ENCODE measurements around the gene DBP. TPM values are rescaled to one million over a fixed set of nuclear protein-coding genes. Genes with fewer than 3 reads are reported as not detected.

Gene DBP
- total RNA-seq, 2 donors from 2014 or later: 6.9 to 14.6 TPM

DNA sequence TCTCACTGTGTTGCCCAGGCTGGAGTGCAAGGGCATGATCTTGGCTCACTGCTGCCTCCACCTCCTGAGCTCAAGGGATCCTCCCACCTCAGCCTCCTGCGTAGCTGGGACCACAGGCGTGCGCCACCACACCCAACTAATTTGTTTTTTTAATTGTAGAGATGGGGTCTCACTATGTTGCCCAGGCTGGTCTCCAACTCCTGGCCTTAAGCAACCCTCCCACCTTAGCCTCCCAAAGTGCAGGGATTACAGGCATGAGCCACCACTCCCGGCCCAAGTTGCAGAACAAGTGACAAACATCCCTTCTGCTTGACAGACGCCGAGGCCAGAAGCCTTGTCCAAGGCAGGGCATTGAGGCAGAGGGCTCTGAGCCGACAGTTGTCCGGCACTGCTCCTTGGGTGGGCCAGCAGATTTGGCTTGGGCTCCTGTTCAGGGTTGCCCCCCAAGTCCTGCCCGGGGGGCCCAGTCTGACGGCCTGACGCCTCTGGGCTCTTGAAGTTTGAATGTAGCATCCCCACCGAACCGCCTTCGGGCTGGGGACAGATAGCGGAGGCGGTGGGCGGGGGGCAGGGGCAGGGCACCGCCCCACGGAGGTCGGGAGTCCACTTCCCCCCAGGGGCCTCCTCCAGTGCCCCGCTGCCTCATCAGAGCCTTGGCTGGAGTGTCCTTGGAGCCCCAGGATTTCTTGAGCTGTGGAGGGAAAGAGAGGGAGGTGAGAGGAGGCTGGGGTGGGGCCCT, 36.3 kb downstream of the DBP start:
- DNase-seq: no peak
- intact Hi-C loops (cut with DNase I, micrococcal nuclease): no loop called here
- ATAC-seq: no peak

DNA sequence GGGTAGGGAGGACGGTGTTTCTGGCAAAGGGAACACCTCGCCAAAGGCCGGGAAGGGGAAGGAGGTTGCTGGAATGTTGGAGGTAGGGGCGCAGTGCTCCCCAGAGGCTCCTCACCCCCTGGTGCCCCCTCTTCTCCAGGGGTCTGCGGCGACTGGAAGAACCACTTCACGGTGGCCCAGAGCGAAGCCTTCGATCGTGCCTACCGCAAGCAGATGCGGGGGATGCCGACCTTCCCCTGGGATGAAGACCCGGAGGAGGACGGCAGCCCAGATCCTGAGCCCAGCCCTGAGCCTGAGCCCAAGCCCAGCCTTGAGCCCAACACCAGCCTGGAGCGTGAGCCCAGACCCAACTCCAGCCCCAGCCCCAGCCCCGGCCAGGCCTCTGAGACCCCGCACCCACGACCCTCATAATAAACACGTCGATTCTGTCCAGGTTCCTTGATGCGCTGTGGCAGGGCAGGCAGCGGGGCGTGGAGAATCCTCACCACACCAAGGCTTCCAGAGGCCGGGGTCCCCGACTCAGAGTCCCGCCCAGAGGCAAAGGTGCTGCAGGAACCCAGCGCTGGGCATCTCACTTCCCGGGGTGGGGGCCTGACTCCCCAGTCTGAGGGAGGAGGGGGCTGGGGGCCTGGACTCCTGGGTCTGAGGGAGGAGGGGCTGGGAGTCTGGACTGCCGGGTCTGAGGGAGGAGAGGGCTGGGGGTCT, 38.0 kb downstream of the DBP start:
- intact Hi-C loops (cut with DNase I, micrococcal nuclease): no loop called here
- ATAC-seq (peak; percentile 3), DNase-seq (no peak)

GRCh38 chr19:48596679-48597465, 40.3 kb downstream of the DBP start:
- DNase-seq (no peak), ATAC-seq (no peak)

DNA sequence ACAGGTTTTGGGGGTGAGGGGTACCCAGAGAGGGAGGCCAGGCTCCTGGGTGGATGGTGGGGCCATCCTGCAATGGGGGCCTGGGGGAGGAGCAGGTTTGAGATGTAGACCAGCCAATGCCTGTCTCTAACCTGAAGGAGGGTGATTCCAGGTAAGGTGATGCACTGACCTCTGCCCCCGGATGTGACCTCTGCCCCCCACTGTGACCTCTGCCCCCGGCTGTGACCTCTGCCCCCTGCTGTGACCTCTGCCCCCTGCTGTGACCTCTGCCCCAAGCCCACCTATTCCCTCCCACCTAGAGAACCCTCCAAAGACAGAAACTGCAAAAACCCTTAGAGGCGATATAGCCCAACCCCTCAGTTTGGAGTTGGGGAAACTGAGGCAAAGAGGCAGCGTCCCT, 40.9 kb downstream of the DBP start:
- DNase-seq: no peak
- intact Hi-C loops (cut with DNase I, micrococcal nuclease): no loop called here
- ATAC-seq: no peak

More at GRCh38 chr19:48596679-48597465, 40.3 kb downstream of the DBP start:
- intact Hi-C loops (cut with DNase I, micrococcal nuclease): no loop called here

DNA sequence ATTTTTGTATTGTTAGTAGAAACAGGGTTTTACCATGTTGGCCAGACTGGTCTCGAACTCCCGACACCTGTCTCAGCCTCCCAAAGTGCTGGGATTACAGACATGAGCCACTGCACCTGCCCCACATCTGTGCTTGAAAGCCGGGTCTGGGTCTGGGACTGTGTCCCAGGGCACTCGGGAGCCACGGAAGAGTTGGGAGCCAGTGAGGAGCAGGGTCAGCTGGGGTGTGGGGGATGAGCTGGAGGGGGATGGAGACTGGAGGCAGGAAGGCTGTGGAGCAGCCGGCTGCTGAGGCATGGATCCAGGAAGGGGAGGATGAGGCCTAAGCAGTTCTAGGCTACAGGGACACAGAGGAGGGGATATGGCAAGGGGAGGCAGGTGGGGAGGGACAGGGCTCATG, 41.3 kb downstream of the DBP start:
- intact Hi-C loops (cut with DNase I, micrococcal nuclease): no loop called here
- ATAC-seq: no peak
- DNase-seq: no peak

DNA sequence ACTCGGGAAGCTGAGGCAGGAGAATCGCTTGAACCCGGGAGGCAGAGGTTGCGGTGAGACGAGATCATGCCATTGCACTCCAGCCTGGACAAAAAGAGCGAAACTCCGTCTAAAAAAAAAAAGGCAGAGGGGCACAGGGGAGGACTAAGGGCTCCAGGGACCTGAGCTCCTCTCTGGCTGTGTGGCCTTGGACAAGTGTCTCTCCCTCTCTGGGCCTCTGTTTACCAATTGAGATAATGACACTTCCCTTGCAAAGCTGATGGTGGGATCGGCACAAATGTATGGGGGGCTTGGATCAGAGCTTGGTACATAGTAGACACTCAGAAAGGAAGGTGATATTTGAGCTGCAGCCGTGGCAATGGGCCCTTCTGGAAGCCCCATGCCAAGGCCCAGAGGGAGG, 42.0 kb downstream of the DBP start:
- intact Hi-C loops (cut with DNase I, micrococcal nuclease): no loop called here
- ATAC-seq (no peak), DNase-seq (no peak)

- no peak for ATAC-seq
- DNase-seq: no peak
- intact Hi-C loops (cut with DNase I, micrococcal nuclease): no loop called here
These were observed 46.2 kb downstream of the DBP start for GRCh38 chr19:48591021-48591420.

- ATAC-seq: peak; percentile 84
These were observed 48.3 kb downstream of the DBP start for GRCh38 chr19:48588670-48589401.

GRCh38 chr19:48587387-48587786, 49.8 kb downstream of the DBP start:
- intact Hi-C loops (cut with DNase I, micrococcal nuclease): no loop called here
- DNase-seq: no peak
- no peak for ATAC-seq

More at GRCh38 chr19:48588670-48589401, 48.3 kb downstream of the DBP start:
- intact Hi-C loops (cut with DNase I, micrococcal nuclease): no loop called here
- DNase-seq: peak; percentile 89 to 97

DNA sequence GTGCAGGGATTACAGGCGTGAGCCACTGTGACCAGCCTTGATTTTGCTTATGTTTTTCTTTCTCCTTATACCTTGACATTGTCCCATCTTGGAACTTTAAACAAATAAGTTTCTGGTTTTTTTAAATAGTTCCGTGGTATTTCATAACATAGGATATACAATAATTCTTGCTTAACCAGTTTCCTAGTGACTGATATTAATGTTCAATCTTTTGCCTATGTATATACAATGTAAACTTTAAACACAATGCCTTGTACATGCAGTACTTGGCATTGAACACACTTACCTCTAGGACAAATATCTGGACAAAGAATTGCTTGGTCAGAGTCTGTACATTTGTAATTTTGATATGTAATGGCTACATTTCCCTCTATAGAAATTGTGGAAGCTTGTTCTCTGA, 55.0 kb downstream of the DBP start:
- DNase-seq: no peak
- intact Hi-C loops (cut with DNase I, micrococcal nuclease): loop anchor here in 1 of 2 donors (5.0 kb wide), 2 partner anchors 75 to 95 kb away; no protein-coding TSS in a partner anchor

More for the DNA sequence above, 55.0 kb downstream of the DBP start:
- no peak for ATAC-seq

Other genes starting within 250 kb of the DBP start
- gene KDELR1, start 245.8 kb downstream of the DBP start, total RNA-seq: 100 to 1,000 TPM; 226 to 236 TPM
- under 1 TPM; 0.37 to 0.61 TPM for gene GRIN2D, start 243.7 kb downstream of the DBP start, total RNA-seq
- gene GRWD1, start 191.4 kb downstream of the DBP start, total RNA-seq: 10 to 100 TPM; 22.3 to 25.1 TPM
- gene KCNJ14, start 181.8 kb downstream of the DBP start, total RNA-seq: 1 to 10 TPM in 1 of 2 donors, under 1 TPM in 1; 0.34 to 1.2 TPM
- gene CYTH2, start 168.0 kb downstream of the DBP start, total RNA-seq: 10 to 100 TPM; 68.3 to 75.6 TPM
- gene LMTK3, start 125.5 kb downstream of the DBP start, total RNA-seq: 1 to 10 TPM in 1 of 2 donors, under 1 TPM in 1; 0.87 to 1.1 TPM
- under 1 TPM; 0.87 to 0.89 TPM for gene SULT2B1, start 85.2 kb downstream of the DBP start, total RNA-seq
- gene SPACA4, start 30.6 kb downstream of the DBP start, total RNA-seq: not detected
- gene FAM83E, start 22.3 kb downstream of the DBP start, total RNA-seq: 100 to 1,000 TPM; 180 to 247 TPM
- gene RPL18, start 18.2 kb downstream of the DBP start, total RNA-seq: 1,000 to 10,000 TPM; 1,328 to 1,333 TPM
- 10 to 100 TPM; 45.1 to 51.0 TPM for gene SPHK2, start 17.9 kb downstream of the DBP start, total RNA-seq
- 1 to 10 TPM; 1.7 to 4.2 TPM for gene CA11, start 8.8 kb upstream of the DBP start, total RNA-seq
- under 1 TPM; 0.49 to 0.53 TPM for gene NTN5, start 35.6 kb upstream of the DBP start, total RNA-seq
- gene FUT2, start 58.6 kb upstream of the DBP start, total RNA-seq: 100 to 1,000 TPM in 1 of 2 donors, 10 to 100 TPM in 1; 74.3 to 147 TPM
- gene MAMSTR, start 82.3 kb upstream of the DBP start, total RNA-seq: under 1 TPM; 0.64 to 0.67 TPM
- 1 to 10 TPM; 2.7 to 2.8 TPM for gene RASIP1, start 103.2 kb upstream of the DBP start, total RNA-seq
- gene IZUMO1, start 109.5 kb upstream of the DBP start, total RNA-seq: not detected
- gene FUT1, start 115.3 kb upstream of the DBP start, total RNA-seq: under 1 TPM; 0.37 to 0.56 TPM
- not detected for gene FGF21, start 118.1 kb upstream of the DBP start, total RNA-seq
- gene BCAT2, start 173.7 kb upstream of the DBP start, total RNA-seq: 10 to 100 TPM; 57.5 to 78.0 TPM
- 1 to 10 TPM; 3.3 to 4.6 TPM for gene HSD17B14, start 199.1 kb upstream of the DBP start, total RNA-seq
- gene PLEKHA4, start 231.2 kb upstream of the DBP start, total RNA-seq: 1 to 10 TPM; 4.3 to 8.6 TPM
- gene PPP1R15A, start 235.0 kb upstream of the DBP start, total RNA-seq: 10 to 100 TPM; 39.4 to 40.4 TPM